SHP77 (cell line): ENCODE measurements around the gene HLA-C.
"Not testable (repeated sequence)": the region's sequence is repeated elsewhere in the genome, so short reads cannot be mapped to it uniquely, and the experiment has no call there.

Source experiments
- DNase-seq, 2 experiments: peaks; one replicate each; lab custom pipeline; 2025; lab: John Stamatoyannopoulos, UW

The HLA-C gene

GRCh38 chr6:31271641-31272357, at the start of gene HLA-C:
TSS of gene HLA-C (minus strand) at chr6:31272092. CDS start at chr6:31272071, 21 bp downstream.
- no peak for DNase-seq

DNA sequence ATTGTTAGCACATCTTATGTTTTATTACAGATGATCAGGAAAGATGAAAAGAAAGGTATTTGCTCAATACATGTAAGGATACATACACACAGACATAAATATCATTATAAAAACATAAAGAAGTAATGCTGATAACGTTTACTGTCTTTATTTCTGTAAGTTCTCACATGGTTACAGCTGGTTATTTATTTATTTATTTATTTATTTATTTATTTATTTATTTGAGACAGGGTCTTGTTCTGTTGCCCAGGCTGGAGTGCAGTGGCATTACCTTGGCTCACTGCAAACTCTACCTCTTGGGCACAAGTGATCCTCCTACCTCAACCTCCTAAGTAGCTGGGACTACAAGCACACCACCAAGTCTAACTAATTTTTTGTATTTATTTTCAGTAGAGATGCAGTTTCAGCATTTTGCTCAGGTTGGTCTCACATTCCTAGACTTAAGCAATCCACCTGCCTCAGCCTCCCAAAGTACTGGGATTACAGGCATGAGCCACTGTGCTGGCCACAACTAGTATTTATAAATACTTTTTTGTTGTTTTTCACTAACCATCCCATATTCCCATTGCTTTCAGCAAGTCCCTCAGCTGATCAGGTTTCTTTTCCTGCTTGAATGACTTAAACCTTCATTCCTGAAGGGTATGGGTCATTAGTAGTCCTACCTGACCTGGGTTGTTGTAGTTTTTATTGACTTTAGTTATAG, 49.3 kb upstream of the HLA-C start:
- DNase-seq: no peak

DNA sequence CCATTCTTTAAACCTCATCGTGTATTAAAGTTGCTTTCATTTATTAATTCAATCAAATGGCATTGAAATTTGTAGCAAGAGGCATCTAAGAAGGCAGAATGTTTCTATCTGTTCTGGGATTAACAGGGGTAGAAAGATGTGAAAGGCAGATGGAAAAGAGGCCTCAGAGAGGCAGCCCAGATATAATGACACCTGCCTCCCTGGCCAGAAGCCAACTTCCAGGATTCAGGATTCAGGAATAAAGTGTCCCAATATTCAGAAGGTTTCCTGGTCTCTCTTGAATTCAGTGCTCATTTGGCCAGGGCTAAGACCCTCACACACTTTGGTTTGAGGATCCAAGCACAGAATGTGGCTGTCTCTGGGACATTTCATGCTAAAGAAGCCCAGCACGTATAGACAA, 45.1 kb upstream of the HLA-C start:
- DNase-seq: no peak

DNA sequence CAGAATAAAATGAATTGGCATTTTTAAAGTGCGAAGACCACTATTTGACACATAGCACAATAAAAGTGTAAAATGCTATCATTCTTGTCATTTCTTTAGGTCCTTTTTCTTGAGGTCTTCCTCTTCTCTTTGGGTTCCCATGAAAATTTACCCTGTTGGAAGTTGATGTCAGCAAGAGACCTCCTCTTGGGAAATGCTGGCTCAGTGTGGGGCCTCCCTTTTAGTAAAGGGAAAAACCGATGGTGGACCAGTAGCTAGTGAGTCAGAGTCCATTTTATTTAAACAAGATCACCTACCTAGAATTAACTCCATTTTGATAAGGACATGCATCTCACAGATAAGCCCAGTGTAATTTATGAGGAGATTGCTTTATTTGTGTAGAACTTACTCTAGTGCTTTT, 37.7 kb upstream of the HLA-C start:
- no peak for DNase-seq

GRCh38 chr6:31308845-31309175, 36.9 kb upstream of the HLA-C start:
- no peak for DNase-seq

- no peak for DNase-seq
Observed at GRCh38 chr6:31308050-31308844, 36.4 kb upstream of the HLA-C start.

DNA sequence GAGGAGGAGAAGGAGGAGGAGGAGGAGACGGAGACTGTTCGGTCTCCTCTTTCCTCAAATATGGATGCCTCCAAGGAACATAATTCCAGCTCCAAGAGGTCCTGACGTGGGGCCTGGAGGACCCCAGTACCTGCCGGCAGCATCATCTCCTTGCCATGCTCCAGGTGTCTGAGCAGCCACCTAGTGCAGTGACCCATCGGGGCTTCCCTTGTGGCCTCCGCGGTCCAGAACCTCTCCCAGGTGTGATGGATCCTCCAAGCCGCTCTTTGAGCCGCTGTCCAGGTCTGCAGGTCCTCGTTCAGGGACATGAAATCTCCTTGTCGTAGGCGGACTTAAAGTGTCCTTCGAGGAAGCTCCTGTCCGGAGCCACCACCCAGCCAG, 35.8 kb upstream of the HLA-C start:
- no peak for DNase-seq

DNA sequence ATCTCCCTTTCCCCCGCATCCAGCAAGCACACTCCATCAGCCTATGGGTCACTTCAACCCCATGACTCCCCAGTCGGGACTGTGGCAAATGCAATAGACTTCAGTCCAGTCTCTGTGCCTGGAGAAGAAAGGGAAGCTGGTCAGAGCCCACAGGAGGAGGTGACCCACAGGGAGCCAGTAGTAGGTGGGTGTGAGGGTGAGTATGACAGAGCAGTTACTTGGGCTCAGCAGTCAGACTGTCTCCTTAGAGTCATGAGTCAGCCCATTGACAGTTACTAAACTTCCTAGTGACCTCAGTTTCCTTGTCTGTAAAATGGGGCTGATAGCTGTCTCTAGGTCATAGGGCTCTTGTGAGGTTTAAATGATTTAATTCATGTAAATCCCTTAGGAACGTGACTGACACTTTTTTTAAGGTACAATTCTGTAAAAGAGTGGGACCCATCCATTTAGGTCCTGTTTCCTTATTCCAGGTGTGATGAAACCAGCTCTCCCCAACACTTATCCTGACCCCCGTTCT, 33.9 kb upstream of the HLA-C start:
- DNase-seq: no peak

- DNase-seq: no peak
Observed at GRCh38 chr6:31304683-31305082, 32.8 kb upstream of the HLA-C start.

- no peak for DNase-seq
Observed at GRCh38 chr6:31300797-31301196, 28.9 kb upstream of the HLA-C start.

DNA sequence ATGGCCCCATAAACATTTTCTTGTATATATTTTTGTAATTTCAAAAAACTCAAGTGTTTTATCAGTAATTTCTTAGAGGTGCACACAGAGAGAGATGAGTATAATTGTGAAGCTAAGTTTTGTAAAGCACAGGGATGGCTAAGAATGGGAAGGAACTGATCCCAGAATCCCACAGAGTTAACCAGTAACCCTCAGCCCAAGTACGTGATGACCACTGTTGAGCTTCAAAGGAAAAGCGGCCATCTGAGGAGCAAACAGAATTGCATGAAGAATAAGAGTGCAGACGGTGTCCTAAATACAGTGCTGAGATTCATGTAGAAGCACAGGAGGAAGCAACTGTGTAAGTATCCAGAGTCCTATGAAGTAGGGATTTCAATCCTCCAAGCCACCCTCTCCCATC, 28.1 kb upstream of the HLA-C start:
- DNase-seq: no peak

DNA sequence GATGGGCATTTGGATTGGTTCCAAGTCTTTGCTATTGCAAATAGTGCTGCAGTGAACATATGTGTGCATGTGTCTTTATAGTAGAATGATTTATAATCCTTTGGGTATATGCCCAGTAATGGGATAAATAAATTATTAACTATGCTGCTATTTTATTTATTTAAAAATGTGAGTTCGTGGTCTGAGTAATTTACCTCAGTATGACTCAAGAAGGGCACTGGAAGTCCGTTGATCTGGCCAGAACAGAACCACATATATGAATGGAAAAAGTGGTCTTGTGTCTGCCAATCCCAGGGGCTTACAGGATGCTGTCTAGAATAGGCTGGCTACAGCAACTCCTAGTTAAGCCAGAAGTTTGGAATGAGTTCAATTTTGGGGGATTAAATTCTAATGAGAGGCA, 27.6 kb upstream of the HLA-C start:
- no peak for DNase-seq

DNA sequence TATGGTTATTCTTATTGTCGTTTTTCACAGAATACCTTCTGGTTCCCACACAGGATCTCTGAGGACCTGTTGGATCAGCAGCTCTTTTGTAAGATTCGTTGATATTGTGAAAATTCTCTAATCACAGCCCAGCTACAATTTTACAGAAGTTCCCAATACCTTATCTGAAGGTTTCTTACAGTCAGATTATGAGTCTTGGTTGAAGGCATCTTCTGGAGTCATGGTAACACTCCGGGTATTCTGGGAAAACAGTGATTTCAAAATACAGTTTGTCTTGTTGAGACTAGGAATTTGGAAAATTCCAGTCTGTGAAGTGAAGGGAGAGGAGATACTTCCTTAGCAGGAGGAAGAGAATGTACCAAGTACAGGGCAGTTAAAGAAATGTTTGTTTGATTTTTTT, 22.2 kb upstream of the HLA-C start:
- no peak for DNase-seq

- DNase-seq: no peak
Observed at GRCh38 chr6:31293343-31293742, 21.5 kb upstream of the HLA-C start.

GRCh38 chr6:31289788-31290187, 17.9 kb upstream of the HLA-C start:
- no peak for DNase-seq

DNA sequence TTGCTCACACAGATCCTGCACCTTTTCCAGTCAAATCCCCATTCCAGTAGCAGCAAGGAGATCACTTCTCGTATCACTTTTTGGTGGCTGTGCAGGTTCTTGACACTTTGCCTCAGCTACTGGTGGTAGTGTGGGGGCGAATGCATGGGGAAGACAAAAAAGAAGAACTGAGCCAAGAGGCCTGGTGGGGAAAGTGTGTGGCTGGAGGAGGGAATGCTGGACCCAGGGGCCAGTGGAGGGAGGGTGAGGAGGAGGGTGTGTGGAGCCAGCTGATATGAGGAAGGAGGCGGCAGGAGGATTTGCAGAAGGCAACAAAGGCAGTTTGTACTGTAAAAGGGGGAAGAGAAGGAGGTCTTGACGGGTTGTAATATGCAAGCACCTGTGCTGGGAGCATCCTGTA, 15.7 kb upstream of the HLA-C start:
- DNase-seq: no peak

DNA sequence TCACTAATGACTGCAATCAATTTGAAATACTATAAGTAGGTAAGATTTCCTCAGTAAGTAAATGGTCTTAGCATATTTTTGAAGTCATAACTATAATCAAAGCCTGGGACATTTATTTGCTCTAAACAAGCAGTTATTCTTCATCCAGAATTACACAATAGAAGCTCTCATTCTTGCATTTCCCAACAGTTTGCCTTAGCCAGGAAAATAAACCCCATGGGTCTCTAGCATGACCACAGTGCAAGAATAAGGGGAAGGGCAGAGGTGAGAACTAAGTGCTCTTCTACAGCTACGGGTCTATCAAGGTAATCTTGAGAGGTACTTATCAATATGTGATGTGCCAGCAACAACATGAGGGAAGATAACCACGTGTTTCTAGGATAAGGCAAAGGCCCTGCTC, 14.1 kb upstream of the HLA-C start:
- no peak for DNase-seq

GRCh38 chr6:31285486-31285885, 13.6 kb upstream of the HLA-C start:
- DNase-seq: no peak

GRCh38 chr6:31279647-31280046, 7.8 kb upstream of the HLA-C start:
- not testable (repeated sequence) for DNase-seq

DNA sequence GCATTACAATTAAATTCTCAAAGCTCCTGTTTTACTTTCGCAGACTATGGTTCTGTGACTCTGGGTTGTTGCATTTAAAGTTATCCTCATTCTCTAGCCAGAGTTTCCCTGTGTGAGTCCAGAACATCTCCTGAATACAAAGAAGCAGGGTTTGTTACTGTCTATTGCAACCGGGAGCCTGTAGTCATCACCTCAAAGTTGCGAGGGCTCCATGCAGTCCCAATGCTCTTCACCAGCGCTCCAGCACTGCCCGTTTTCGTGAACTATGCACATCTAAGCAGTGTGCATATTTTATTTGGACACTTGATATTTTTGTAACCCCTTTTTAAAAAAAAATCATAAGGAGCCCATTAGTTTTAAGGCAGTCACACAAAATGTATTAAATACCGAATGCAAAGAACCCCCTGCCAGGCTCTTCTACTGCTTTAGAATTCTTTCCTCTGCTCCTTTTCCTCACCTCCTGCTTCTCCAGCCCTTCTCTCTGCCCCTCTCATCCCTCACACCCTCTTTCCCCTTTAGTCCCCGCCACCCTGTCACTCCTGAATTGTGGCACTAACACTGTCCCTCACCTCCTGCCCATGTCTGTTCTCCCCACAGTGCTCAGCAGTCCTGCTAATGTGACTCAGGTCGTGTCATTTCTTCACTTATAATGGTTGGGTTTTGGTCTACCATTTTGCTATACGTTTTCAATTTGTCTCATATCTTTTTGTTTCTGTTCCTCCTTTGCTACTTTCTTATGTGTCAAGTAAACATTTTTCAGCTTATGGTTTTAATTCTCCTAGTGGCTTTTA, 1.1 kb upstream of the HLA-C start:
- no peak for DNase-seq

- no peak for DNase-seq
Observed at GRCh38 chr6:31272436-31272835, 544 bp upstream of the HLA-C start.
